Measurements from ENCODE around the gene PRG2.
A peak's percentile ranks its signal among the peaks of the same experiment; 100 is the strongest.

Gene PRG2

GRCh38 chr11:57370941-57371340, 19.5 kb downstream of the PRG2 start:
- Histone ChIP-seq H3K9me3 (replicated peaks in 1 of 2; ENCODE audit: control insufficient read depth in 2 of 2, insufficient read depth in 1 of 2, low read depth in 1 of 2, low read length in 2 of 2) (no peaks in the 10 kb centered on the region), H3K36me3 (replicated peaks in 1 of 2; ENCODE audit: control insufficient read depth in 2 of 2, insufficient read depth in 2 of 2, low read length in 2 of 2) (no peaks in the 10 kb centered on the region), H3K23ac (ENCODE audit: low read depth, low read length, poor library complexity) (no peak overlapping the region), H3K4me2 (ENCODE audit: insufficient read depth, low read length, poor library complexity, severe bottlenecking) (no peak overlapping the region), H3K14ac (ENCODE audit: low read length) (no peak overlapping the region), H2AFZ (ENCODE audit: low read length) (no peak overlapping the region), H2BK5ac (ENCODE audit: low read length) (no peak overlapping the region), H4K91ac (ENCODE audit: low read depth, low read length, poor library complexity) (no peak overlapping the region), H2BK12ac (ENCODE audit: low read length) (no peak overlapping the region), H3K79me1 (ENCODE audit: low read depth, low read length) (no peaks in the 10 kb centered on the region), H2AK5ac (ENCODE audit: low read depth, low read length) (no peak overlapping the region), H3K4ac (ENCODE audit: low read length) (no peak overlapping the region), H3K27ac (replicated peaks; ENCODE audit: low read length) (no peak overlapping the region), H2BK15ac (ENCODE audit: low read length) (no peak overlapping the region), H2BK120ac (ENCODE audit: low read depth, low read length) (no peak overlapping the region), H3K18ac (ENCODE audit: low read length) (no peak overlapping the region), H4K8ac (ENCODE audit: low read depth, low read length) (no peak overlapping the region), H3K4me3 (ENCODE audit: low read length in 2 of 2) (no peak overlapping the region), H3K9ac (ENCODE audit: low read depth, low read length, poor library complexity) (no peak overlapping the region), H3K4me1 (ENCODE audit: control insufficient read depth in 2 of 2, insufficient read depth in 1 of 2, low read depth in 1 of 2, low read length in 2 of 2) (peaks cover 0 to 3% of the 10 kb centered on the region in 2 donors), H3K27me3 (ENCODE audit: control insufficient read depth in 3 of 3, insufficient read depth in 3 of 3, low read depth in 1 of 3, low read length in 3 of 3) (peaks cover 0 to 23% (median 0%) of the 10 kb centered on the region in 3 experiments)
- DNase-seq (ENCODE audit: low spot score): no peak

- no peak overlapping the region for H4K91ac ChIP-seq (ENCODE audit: low read depth, low read length, poor library complexity)
- H3K36me3 ChIP-seq (replicated peaks in 1 of 2; ENCODE audit: control insufficient read depth in 2 of 2, insufficient read depth in 2 of 2, low read length in 2 of 2): no peaks in the 10 kb centered on the region
- H2AFZ ChIP-seq (ENCODE audit: low read length): no peak overlapping the region
- H3K9ac ChIP-seq (ENCODE audit: low read depth, low read length, poor library complexity): no peak overlapping the region
- H2BK120ac ChIP-seq (ENCODE audit: low read depth, low read length): no peak overlapping the region
- H2BK12ac ChIP-seq (ENCODE audit: low read length): no peak overlapping the region
- H3K4me2 ChIP-seq (ENCODE audit: insufficient read depth, low read length, poor library complexity, severe bottlenecking): no peak overlapping the region
- H4K8ac ChIP-seq (ENCODE audit: low read depth, low read length): no peak overlapping the region
- H3K23ac ChIP-seq (ENCODE audit: low read depth, low read length, poor library complexity): no peak overlapping the region
- no peaks in the 10 kb centered on the region for H3K9me3 ChIP-seq (replicated peaks in 1 of 2; ENCODE audit: control insufficient read depth in 2 of 2, insufficient read depth in 1 of 2, low read depth in 1 of 2, low read length in 2 of 2)
- no CpG with 5 or more reads among the region's 7 CpGs for WGBS, 2 donors (ENCODE audit: extremely low coverage in 2 of 2, insufficient read length in 2 of 2, insufficient replicate concordance in 1 of 2)
- no peak overlapping the region for H3K4ac ChIP-seq (ENCODE audit: low read length)
- no peak overlapping the region for H2AK5ac ChIP-seq (ENCODE audit: low read depth, low read length)
- no peak overlapping the region for H3K4me3 ChIP-seq (ENCODE audit: low read length in 2 of 2)
- peaks cover 0 to 26% (median 0%) of the 10 kb centered on the region in 3 experiments for H3K27me3 ChIP-seq (ENCODE audit: control insufficient read depth in 3 of 3, insufficient read depth in 3 of 3, low read depth in 1 of 3, low read length in 3 of 3)
- H3K14ac ChIP-seq (ENCODE audit: low read length): no peak overlapping the region
- H3K27ac ChIP-seq (replicated peaks; ENCODE audit: low read length): no peak overlapping the region
- peaks cover 4 to 8% of the 10 kb centered on the region in 2 donors for H3K4me1 ChIP-seq (ENCODE audit: control insufficient read depth in 2 of 2, insufficient read depth in 1 of 2, low read depth in 1 of 2, low read length in 2 of 2)
- H2BK15ac ChIP-seq (ENCODE audit: low read length): no peak overlapping the region
- H3K79me1 ChIP-seq (ENCODE audit: low read depth, low read length): no peaks in the 10 kb centered on the region
- no peak overlapping the region for H3K18ac ChIP-seq (ENCODE audit: low read length)
- no peak overlapping the region for H2BK5ac ChIP-seq (ENCODE audit: low read length)
- no peak for DNase-seq (ENCODE audit: low spot score)
Observed at GRCh38 chr11:57370251-57370650, 20.2 kb downstream of the PRG2 start.

GRCh38 chr11:57368845-57369232, 21.6 kb downstream of the PRG2 start:
- H3K4ac ChIP-seq (ENCODE audit: low read length): no peak overlapping the region
- H2BK5ac ChIP-seq (ENCODE audit: low read length): no peak overlapping the region
- H4K91ac ChIP-seq (ENCODE audit: low read depth, low read length, poor library complexity): no peak overlapping the region
- H4K8ac ChIP-seq (ENCODE audit: low read depth, low read length): no peak overlapping the region
- peaks cover 0 to 29% (median 0%) of the 10 kb centered on the region in 3 experiments for H3K27me3 ChIP-seq (ENCODE audit: control insufficient read depth in 3 of 3, insufficient read depth in 3 of 3, low read depth in 1 of 3, low read length in 3 of 3)
- no peak overlapping the region for H3K18ac ChIP-seq (ENCODE audit: low read length)
- no peak overlapping the region for H2BK12ac ChIP-seq (ENCODE audit: low read length)
- H3K23ac ChIP-seq (ENCODE audit: low read depth, low read length, poor library complexity): no peak overlapping the region
- H2BK15ac ChIP-seq (ENCODE audit: low read length): no peak overlapping the region
- H2BK120ac ChIP-seq (ENCODE audit: low read depth, low read length): no peak overlapping the region
- no peaks in the 10 kb centered on the region for H3K36me3 ChIP-seq (replicated peaks in 1 of 2; ENCODE audit: control insufficient read depth in 2 of 2, insufficient read depth in 2 of 2, low read length in 2 of 2)
- H3K4me1 ChIP-seq (ENCODE audit: control insufficient read depth in 2 of 2, insufficient read depth in 1 of 2, low read depth in 1 of 2, low read length in 2 of 2): peaks cover 8 to 13% of the 10 kb centered on the region in 2 donors
- H3K14ac ChIP-seq (ENCODE audit: low read length): no peak overlapping the region
- H3K9me3 ChIP-seq (replicated peaks in 1 of 2; ENCODE audit: control insufficient read depth in 2 of 2, insufficient read depth in 1 of 2, low read depth in 1 of 2, low read length in 2 of 2): no peaks in the 10 kb centered on the region
- H3K4me3 ChIP-seq (ENCODE audit: low read length in 2 of 2): no peak overlapping the region
- no peaks in the 10 kb centered on the region for H3K79me1 ChIP-seq (ENCODE audit: low read depth, low read length)
- no peak overlapping the region for H3K9ac ChIP-seq (ENCODE audit: low read depth, low read length, poor library complexity)
- H2AFZ ChIP-seq (ENCODE audit: low read length): no peak overlapping the region
- DNase-seq (ENCODE audit: low spot score): no peak
- no peak overlapping the region for H2AK5ac ChIP-seq (ENCODE audit: low read depth, low read length)
- H3K27ac ChIP-seq (replicated peaks; ENCODE audit: low read length): no peak overlapping the region
- H3K4me2 ChIP-seq (ENCODE audit: insufficient read depth, low read length, poor library complexity, severe bottlenecking): no peak overlapping the region
- no CpG with 5 or more reads among the region's 5 CpGs for WGBS, 2 donors (ENCODE audit: extremely low coverage in 2 of 2, insufficient read length in 2 of 2, insufficient replicate concordance in 1 of 2)

GRCh38 chr11:57368106-57368844, 22.2 kb downstream of the PRG2 start:
- no peak overlapping the region for H3K27ac ChIP-seq (replicated peaks; ENCODE audit: low read length)
- H2BK15ac ChIP-seq (ENCODE audit: low read length): no peak overlapping the region
- no peak overlapping the region for H3K4me2 ChIP-seq (ENCODE audit: insufficient read depth, low read length, poor library complexity, severe bottlenecking)
- no peak for DNase-seq (ENCODE audit: low spot score)
- H2AFZ ChIP-seq (ENCODE audit: low read length): no peak overlapping the region
- no peak overlapping the region for H3K4ac ChIP-seq (ENCODE audit: low read length)
- H3K23ac ChIP-seq (ENCODE audit: low read depth, low read length, poor library complexity): peak overlapping the region; percentile 25
- H3K14ac ChIP-seq (ENCODE audit: low read length): no peak overlapping the region
- H2BK5ac ChIP-seq (ENCODE audit: low read length): no peak overlapping the region
- no peak overlapping the region for H2BK12ac ChIP-seq (ENCODE audit: low read length)
- H3K79me1 ChIP-seq (ENCODE audit: low read depth, low read length): no peaks in the 10 kb centered on the region
- H3K9ac ChIP-seq (ENCODE audit: low read depth, low read length, poor library complexity): no peak overlapping the region
- no peak overlapping the region for H3K4me3 ChIP-seq (ENCODE audit: low read length in 2 of 2)
- H2AK5ac ChIP-seq (ENCODE audit: low read depth, low read length): no peak overlapping the region
- no CpG with 5 or more reads among the region's 19 CpGs for WGBS, 2 donors (ENCODE audit: extremely low coverage in 2 of 2, insufficient read length in 2 of 2, insufficient replicate concordance in 1 of 2)
- H3K9me3 ChIP-seq (replicated peaks in 1 of 2; ENCODE audit: control insufficient read depth in 2 of 2, insufficient read depth in 1 of 2, low read depth in 1 of 2, low read length in 2 of 2): no peaks in the 10 kb centered on the region
- H4K91ac ChIP-seq (ENCODE audit: low read depth, low read length, poor library complexity): no peak overlapping the region
- no peak overlapping the region for H4K8ac ChIP-seq (ENCODE audit: low read depth, low read length)
- H3K18ac ChIP-seq (ENCODE audit: low read length): no peak overlapping the region
- no peak overlapping the region for H2BK120ac ChIP-seq (ENCODE audit: low read depth, low read length)
- peaks cover 8 to 13% of the 10 kb centered on the region in 2 donors for H3K4me1 ChIP-seq (ENCODE audit: control insufficient read depth in 2 of 2, insufficient read depth in 1 of 2, low read depth in 1 of 2, low read length in 2 of 2)
- H3K36me3 ChIP-seq (replicated peaks in 1 of 2; ENCODE audit: control insufficient read depth in 2 of 2, insufficient read depth in 2 of 2, low read length in 2 of 2): no peaks in the 10 kb centered on the region
- H3K27me3 ChIP-seq (ENCODE audit: control insufficient read depth in 3 of 3, insufficient read depth in 3 of 3, low read depth in 1 of 3, low read length in 3 of 3): peaks cover 0 to 29% (median 0%) of the 10 kb centered on the region in 3 experiments
